Mucosa of rectum (tissue), 2 donors: ENCODE results near the gene LDHB.
"Not testable (repeated sequence)": the region's sequence is repeated elsewhere in the genome, so short reads cannot be mapped to it uniquely, and the experiment has no call there.

Experiments
- H3K27ac ChIP-seq, 2 donors: one replicate each; pipeline ENCODE4 v1.7.0; 2013; ENCODE audit warnings: inconsistent platforms in 2 of 2, low read depth in 2 of 2, low read length in 2 of 2
- H3K27me3 ChIP-seq, 2 donors: one replicate each; pipeline ENCODE4 v1.7.0; 2013; ENCODE audit warnings: low read length in 2 of 2; ENCODE audit not compliant: control insufficient read depth in 2 of 2, insufficient read depth in 2 of 2
- H3K36me3 ChIP-seq, 2 donors: one replicate each; pipeline ENCODE4 v1.7.0; 2013; ENCODE audit warnings: low read length in 2 of 2; ENCODE audit not compliant: control insufficient read depth in 2 of 2, insufficient read depth in 2 of 2
- H3K4me1 ChIP-seq, 2 donors: one replicate each; pipeline ENCODE4 v1.7.0; 2013; ENCODE audit warnings: low read length in 2 of 2, mild to moderate bottlenecking in 1 of 2; ENCODE audit not compliant: control insufficient read depth in 2 of 2, insufficient read depth in 2 of 2
- H3K4me3 ChIP-seq, 2 donors: one replicate each; pipeline ENCODE4 v1.7.0; 2013; ENCODE audit warnings: low read length in 2 of 2
- H3K9ac ChIP-seq, 2 donors: one replicate each; pipeline ENCODE4 v1.7.0; 2013; ENCODE audit warnings: low read length in 2 of 2, low read depth in 1 of 2, mild to moderate bottlenecking in 1 of 2
- H3K9me3 ChIP-seq, 2 donors: one replicate each; pipeline ENCODE4 v1.7.0; 2013; ENCODE audit warnings: low read length in 2 of 2; ENCODE audit not compliant: control insufficient read depth in 2 of 2
- donor health status: healthy.
- donor health status: Normal muscosa, but diverticular disease.

Gene LDHB

DNA sequence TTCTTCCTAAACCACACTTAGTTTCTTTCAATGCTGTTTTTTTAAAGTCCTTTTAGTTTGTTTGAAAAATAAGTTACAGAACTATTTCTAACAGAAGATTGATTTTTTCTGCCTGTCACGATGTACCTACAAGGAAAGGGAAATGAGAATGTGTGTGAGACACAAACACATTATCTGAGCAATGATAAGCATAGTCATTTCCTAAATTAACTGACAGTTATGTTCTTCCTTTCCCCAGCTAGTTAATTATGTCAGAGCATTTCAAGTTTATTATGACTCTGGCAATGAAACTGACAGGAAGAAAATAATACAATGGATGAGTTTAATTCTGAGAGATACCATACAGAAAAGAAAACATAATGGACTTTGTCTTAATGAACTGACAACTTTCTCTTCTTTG is 21.3 kb upstream of the LDHB start:
- Histone ChIP-seq H3K4me3 (no peak overlapping the region), H3K9ac (no peak overlapping the region), H3K27ac (no peak overlapping the region), H3K27me3 (no peaks in the 10 kb centered on the region), H3K4me1 (no peaks in the 10 kb centered on the region), H3K36me3 (no peaks in the 10 kb centered on the region), H3K9me3 (no peaks in the 10 kb centered on the region)

DNA sequence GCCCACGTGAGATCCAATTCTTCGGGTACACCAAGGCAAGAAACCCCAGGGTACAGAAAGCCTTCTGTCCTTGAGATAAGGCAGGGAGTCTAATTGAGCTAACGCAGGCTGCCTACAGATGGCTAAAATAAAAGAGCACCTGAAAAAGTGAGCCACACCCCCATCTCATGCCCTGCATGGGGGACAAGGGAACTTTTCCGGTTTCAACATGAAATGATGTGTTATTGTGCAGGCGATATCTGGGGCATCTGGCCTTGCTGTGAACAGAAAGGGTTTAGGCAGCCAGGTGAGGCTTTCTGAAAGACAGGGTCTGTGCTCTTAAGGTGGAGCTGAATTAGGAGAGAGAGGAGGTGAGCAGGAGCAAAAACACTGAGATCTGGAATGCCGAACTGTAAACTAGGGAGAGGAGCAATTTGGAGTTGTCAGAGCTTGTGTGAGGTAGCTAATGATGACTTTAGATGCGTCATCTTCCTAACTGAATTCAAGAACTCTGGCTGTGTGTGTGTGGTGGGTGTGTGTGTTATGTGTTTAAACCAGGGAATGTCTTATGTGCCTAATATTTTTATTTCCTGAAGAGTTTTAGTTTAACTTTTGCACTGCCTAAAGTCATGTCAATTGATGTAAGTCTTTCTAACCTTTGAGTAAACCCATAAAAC is 20.1 kb upstream of the LDHB start:
- Histone ChIP-seq H3K9me3 (no peaks in the 10 kb centered on the region), H3K4me1 (no peaks in the 10 kb centered on the region), H3K27me3 (no peaks in the 10 kb centered on the region), H3K36me3 (no peaks in the 10 kb centered on the region), H3K9ac (no peak overlapping the region), H3K4me3 (no peak overlapping the region), H3K27ac (no peak overlapping the region)

DNA sequence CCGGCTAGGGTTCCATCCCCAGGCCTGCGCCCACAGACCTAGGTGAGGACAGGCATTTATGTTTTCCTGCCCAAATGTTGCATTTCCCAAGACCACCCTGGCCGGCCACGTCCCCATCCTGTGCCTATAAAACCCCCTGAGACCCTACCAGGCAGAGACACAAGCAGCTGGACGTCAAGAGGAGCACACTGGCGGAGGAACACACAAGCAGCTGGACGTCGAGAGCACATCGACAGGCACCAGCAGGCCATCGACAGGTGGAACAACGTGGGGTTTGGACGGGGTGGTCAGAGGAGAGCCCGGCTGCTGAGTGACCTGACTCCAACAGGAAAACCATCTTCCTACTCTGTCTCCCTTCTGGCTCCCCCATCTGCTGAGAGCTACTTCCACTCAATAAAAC is 19.6 kb upstream of the LDHB start:
- no peaks in the 10 kb centered on the region for H3K27me3 ChIP-seq
- H3K9me3 ChIP-seq = no peaks in the 10 kb centered on the region
- no peak overlapping the region for H3K9ac ChIP-seq
- no peak overlapping the region for H3K4me3 ChIP-seq
- no peak overlapping the region for H3K27ac ChIP-seq
- no peaks in the 10 kb centered on the region for H3K4me1 ChIP-seq
- no peaks in the 10 kb centered on the region for H3K36me3 ChIP-seq

DNA sequence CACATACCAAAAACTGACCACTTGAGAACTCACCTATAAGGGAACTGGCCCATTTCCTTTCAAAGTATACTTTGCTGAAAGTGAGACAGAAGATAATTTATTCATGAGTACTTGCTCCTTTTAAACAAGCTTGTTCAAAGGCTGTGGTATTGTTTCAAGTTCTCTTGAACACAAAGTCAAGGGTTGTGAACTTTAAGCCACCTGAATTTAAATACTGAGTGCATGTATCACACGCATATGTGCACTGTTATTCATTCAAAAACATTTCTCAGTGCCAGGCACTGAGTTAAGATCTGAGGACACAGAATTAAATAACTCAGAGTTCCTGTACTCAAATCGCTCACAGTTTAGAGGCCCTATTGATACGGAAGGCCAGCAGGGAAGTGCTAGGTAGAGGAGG is 19.1 kb upstream of the LDHB start:
- H3K9ac ChIP-seq = no peak overlapping the region
- H3K9me3 ChIP-seq = no peaks in the 10 kb centered on the region
- H3K36me3 ChIP-seq = no peaks in the 10 kb centered on the region
- H3K27me3 ChIP-seq = no peaks in the 10 kb centered on the region
- H3K4me1 ChIP-seq = no peaks in the 10 kb centered on the region
- no peak overlapping the region for H3K4me3 ChIP-seq
- no peak overlapping the region for H3K27ac ChIP-seq

DNA sequence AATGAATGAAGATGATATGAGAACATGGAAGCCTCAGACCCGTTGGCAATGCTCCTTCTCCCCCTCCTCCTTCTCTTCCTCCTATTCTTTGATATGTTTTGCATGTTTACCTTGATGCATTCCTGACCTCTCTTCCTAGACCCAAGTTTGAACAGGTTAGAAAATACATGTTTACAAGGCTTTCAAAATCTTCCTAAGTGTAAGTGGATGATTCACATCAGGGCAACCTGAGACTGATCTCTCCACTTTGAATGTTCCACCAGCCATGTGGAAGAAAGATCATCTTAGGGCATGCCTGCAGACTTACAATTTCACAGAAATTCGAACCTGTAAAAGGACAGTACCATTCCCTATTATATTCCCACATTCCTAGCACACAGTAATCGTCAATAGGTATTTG is 18.0 kb upstream of the LDHB start:
- H3K9me3 ChIP-seq = no peaks in the 10 kb centered on the region
- no peaks in the 10 kb centered on the region for H3K4me1 ChIP-seq
- H3K36me3 ChIP-seq = no peaks in the 10 kb centered on the region
- H3K27me3 ChIP-seq = no peaks in the 10 kb centered on the region
- no peak overlapping the region for H3K27ac ChIP-seq
- no peak overlapping the region for H3K4me3 ChIP-seq
- H3K9ac ChIP-seq = no peak overlapping the region

DNA sequence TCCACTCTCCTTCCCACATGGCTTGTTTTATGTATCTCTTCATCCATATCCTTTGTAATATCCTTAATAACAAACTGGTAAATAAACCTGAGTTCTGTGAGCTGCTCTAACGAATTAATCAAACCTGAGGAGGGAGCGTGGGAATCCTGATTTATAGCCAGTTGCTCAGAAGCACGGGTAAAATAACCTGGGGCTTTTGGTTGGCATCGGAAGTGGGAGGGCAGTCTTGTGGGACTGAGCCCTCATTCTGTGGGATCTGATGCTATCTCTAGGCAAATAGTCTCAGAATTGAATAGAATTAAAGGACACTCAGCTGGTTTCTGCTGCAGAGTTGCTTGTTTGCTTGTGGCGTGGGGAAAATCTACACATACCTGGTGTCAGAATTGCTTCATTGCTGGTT is 17.5 kb upstream of the LDHB start:
- Histone ChIP-seq H3K9ac (no peak overlapping the region), H3K36me3 (no peaks in the 10 kb centered on the region), H3K9me3 (no peaks in the 10 kb centered on the region), H3K4me3 (no peak overlapping the region), H3K27ac (no peak overlapping the region), H3K27me3 (no peaks in the 10 kb centered on the region), H3K4me1 (no peaks in the 10 kb centered on the region)

DNA sequence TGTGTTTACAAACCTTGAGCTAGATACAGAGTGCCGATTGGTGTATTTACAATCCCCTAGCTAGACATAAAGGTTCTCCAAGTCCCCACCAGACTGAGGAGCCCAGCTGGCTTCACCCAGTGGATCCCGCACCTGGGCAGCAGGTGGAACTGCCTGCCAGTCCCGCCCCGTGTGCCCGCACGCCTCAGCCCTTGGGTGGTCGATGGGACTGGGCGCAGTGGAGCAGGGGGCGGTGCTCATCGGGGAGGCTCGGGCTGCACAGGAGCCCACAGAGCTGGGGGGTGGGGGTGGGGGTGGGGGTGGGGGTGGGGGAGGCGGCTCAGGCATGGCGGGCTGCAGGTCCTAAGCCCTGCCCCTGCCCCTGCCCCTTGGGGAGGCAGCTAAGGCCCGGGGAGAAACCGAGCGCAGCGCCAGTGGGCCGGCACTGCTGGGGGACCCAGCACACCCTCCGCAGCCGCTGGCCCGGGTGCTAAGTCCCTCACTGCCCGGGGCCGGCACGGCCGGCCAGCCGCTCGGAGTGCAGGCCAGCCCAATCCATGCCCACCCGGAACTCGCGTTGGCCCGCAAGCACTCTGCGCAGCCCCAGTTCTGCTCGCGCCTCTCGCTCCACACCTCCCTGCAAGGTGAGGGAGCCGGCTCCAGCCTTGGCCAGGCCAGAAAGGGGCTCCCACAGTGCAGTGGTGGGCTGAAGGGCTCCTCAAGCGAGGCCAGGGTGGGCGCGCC is 16.3 kb upstream of the LDHB start:
- H3K4me3 ChIP-seq, H3K9me3 ChIP-seq, H3K36me3 ChIP-seq, H3K4me1 ChIP-seq, H3K9ac ChIP-seq, H3K27me3 ChIP-seq, H3K27ac ChIP-seq: not testable (repeated sequence)

DNA sequence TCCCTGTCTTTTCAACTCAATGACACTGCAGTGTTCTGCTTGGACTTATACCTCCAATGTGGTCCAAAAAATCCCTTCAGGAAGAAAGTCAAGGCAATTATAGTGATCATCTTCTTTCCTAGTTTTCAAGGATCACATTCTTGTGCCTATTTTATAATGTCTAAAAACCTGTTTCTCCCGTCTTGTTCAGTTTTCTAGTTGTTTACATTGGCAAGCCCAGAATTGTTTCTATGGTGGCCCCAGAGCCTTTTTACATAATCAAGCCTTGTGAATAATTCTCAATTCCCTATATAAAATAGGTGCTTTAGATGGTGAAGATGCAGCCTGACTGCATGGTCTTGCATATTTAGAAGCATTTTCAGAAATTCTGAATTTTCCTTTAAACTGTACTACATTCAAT is 14.5 kb upstream of the LDHB start:
- H3K27ac ChIP-seq = no peak overlapping the region
- no peak overlapping the region for H3K9ac ChIP-seq
- H3K4me3 ChIP-seq = no peak overlapping the region
- H3K4me1 ChIP-seq = no peaks in the 10 kb centered on the region
- no peaks in the 10 kb centered on the region for H3K9me3 ChIP-seq
- H3K27me3 ChIP-seq = no peaks in the 10 kb centered on the region
- H3K36me3 ChIP-seq = no peaks in the 10 kb centered on the region

DNA sequence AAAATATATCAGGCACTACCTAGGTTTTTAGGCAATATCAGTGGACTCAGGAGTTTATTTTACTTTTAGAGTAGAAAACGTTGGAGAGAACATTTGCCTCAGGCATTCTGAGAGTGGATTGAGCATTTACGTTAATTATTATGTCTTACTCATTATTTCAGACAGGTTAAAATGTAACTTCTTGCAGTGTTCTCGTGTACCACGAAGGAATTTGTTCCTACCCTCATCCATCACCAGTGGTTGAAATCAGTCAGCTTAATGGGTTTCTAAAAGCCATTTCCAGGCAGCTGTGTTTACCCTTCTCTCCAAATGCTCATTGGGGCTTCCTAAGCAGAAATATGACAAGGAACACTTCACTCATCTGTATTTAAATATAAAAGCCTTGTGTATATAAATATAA is 9.1 kb upstream of the LDHB start:
- Histone ChIP-seq H3K9me3 (no peaks in the 10 kb centered on the region), H3K36me3 (no peaks in the 10 kb centered on the region), H3K27ac (no peak overlapping the region), H3K4me1 (no peaks in the 10 kb centered on the region), H3K9ac (no peak overlapping the region), H3K27me3 (no peaks in the 10 kb centered on the region), H3K4me3 (no peak overlapping the region)

DNA sequence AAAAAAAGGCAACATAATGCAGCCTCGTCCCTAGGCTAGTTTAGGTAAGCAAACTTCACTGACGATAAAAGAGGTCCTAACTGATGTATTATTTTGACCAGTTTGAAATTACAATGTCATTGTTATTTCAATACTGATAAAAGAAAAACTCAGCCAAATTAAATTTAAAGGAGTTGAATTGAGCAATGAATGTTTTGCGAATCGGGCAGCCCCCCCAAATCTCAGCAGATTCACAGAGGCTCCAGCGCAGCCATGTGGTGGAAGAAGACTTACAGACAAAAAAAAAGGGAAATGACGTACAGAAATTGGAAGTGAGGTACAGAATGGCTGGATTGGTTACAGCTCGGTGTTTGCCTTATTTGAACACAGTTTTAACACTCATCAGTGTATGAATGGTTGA is 8.2 kb upstream of the LDHB start:
- H3K4me1 ChIP-seq = no peaks in the 10 kb centered on the region
- H3K27me3 ChIP-seq = no peaks in the 10 kb centered on the region
- no peak overlapping the region for H3K9ac ChIP-seq
- H3K36me3 ChIP-seq = no peaks in the 10 kb centered on the region
- no peaks in the 10 kb centered on the region for H3K9me3 ChIP-seq
- H3K4me3 ChIP-seq = no peak overlapping the region
- no peak overlapping the region for H3K27ac ChIP-seq
